Activated CD8-positive, alpha-beta memory T cell treated with anti-CD3 and anti-CD28 coated beads for 48 hours (primary cell): ENCODE measurements around the gene HCN3.
"Not testable (repeated sequence)": the region's sequence is repeated elsewhere in the genome, so short reads cannot be mapped to it uniquely, and the experiment has no call there.

Experiments
- DNase-seq, 3 experiments: peaks; one replicate each; pipeline ENCODE4 v3.0.0-alpha.2; 2020; ENCODE audit warnings: low read depth in 2 of 3, low spot score in 2 of 3

HCN3 gene

DNA sequence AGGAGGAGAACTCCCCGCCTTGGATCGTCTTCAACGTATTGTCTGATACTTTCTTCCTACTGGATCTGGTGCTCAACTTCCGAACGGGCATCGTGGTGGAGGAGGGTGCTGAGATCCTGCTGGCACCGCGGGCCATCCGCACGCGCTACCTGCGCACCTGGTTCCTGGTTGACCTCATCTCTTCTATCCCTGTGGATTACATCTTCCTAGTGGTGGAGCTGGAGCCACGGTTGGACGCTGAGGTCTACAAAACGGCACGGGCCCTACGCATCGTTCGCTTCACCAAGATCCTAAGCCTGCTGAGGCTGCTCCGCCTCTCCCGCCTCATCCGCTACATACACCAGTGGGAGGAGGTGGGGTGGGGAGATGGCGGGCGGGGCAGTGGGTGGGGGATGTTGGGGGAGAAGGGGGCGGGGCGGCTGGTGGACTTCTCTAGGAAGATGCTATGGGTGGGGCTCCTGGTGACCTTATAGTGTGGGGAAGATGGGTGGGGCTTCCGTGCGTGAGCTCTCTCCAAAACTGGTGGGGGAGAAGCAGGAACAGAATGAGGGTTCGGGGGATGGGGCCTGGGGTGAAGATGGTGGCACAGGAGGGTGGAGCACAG, 5.3 kb downstream of the HCN3 start:
- DNase-seq, result no peak

- DNase-seq, result no peak
Observed at GRCh38 chr1:155284476-155284875, 7.2 kb downstream of the HCN3 start.

GRCh38 chr1:155285063-155285462, 7.8 kb downstream of the HCN3 start:
- DNase-seq, result no peak

GRCh38 chr1:155285631-155286044, 8.4 kb downstream of the HCN3 start:
- no peak for DNase-seq

DNA sequence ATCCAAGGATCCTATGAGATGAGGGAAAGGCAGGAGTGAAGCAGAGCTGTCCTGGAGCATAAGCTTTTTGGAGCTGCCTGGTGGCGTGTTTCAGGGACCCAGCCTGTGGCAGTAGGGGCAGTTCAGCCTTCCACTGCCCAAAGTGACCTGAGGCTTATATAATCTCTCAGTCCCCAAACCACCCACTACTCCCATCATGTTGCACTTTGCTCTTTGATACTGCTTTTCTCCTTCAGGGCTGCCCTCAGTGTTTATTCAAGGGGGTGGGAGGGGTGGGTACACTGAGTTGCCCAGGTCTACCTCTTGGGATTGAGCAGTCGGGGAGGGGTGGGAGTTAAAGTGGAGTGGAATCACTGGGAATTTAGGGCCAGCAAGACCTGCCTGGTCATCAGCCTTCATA, 9.3 kb downstream of the HCN3 start:
- no peak for DNase-seq

DNA sequence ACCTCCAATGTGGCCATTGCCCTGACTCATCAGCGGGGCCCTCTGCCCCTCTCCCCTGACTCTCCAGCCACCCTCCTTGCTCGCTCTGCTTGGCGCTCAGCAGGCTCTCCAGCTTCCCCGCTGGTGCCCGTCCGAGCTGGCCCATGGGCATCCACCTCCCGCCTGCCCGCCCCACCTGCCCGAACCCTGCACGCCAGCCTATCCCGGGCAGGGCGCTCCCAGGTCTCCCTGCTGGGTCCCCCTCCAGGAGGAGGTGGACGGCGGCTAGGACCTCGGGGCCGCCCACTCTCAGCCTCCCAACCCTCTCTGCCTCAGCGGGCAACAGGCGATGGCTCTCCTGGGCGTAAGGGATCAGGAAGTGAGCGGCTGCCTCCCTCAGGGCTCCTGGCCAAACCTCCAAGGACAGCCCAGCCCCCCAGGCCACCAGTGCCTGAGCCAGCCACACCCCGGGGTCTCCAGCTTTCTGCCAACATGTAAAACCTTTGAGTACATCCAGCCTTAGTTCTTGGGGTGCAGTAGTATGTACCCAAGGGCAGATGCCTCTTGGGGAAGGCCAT, 10.8 kb downstream of the HCN3 start:
- DNase-seq, result no peak

GRCh38 chr1:155291006-155291405, 13.7 kb downstream of the HCN3 start:
- DNase-seq, result not testable (repeated sequence)

- no peak for DNase-seq
Observed at GRCh38 chr1:155293086-155293749, 16.0 kb downstream of the HCN3 start.

DNA sequence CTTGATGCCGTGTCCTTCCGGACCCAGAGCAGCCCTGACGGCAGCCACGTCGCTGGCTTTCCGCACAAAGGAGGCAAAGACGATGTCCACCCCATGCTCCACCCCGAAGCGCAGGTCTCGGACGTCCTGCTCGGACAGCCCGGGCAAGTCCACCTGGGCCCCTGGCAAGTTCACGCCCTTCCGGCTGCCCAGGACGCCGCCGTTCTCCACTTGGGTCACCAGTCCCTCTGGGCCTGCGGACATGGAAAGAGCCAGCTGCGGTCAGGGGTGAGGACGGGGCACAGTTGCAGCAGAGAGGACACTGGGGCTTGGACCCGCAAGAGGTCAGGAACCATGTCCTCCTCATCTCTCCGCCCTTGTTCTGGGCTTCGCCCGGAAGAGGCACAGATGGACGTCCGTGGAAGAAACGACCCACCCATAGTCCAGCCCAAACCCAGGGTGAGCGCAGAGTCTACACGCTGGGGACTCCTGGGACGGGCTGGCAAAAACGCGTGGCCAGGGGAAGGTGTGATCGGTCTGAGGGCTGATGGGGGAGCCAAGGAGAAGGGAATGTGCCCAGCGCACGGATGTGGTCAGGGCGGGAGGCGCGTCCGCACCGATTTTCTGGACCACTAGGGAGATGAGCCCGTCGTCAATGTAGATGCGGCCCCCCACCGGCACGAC, 17.4 kb downstream of the HCN3 start:
- DNase-seq, result no peak

GRCh38 chr1:155295183-155295941, 18.1 kb downstream of the HCN3 start:
- no peak for DNase-seq

GRCh38 chr1:155295942-155296267, 18.6 kb downstream of the HCN3 start:
- no peak for DNase-seq

DNA sequence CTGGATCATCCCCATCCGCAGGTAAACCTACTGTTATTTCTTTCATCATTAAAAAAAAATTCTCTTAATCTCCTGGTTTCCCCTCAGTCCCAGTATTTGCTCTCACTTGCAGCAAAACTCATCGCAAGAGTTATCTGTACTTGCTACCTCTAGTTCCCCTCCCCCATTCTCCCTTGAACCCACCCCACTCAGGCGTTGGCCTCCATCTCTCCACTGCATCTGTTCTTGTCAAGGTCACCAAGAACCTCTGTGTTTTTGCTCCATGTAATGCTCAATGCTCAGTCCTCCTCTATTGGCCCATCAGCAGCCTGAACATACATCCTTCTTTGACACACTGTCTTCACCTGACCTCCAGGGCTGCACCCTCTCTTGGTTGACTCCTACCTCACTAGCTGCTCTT, 19.4 kb downstream of the HCN3 start:
- DNase-seq, result no peak

- no peak for DNase-seq
Observed at GRCh38 chr1:155297384-155297783, 20.1 kb downstream of the HCN3 start.

DNA sequence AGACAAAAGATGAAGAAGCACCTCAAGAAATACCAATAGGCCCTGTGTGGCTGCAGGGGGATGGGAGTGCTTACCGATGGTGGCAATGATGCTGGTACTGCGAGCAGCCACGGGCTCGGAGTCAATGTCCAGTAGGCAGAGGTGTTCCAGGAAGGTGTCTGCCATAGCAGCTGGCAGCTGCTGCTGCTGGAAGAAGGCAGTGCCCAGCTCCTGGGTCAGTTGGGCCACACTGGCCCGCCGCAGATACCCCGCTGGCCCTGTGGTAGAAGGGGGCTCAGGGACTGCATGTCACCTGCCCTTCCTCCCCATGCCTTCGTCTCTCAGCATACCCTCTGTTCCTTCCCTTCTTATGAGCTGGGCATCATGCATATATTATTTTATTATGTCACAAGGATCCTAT, 22.8 kb downstream of the HCN3 start:
- no peak for DNase-seq

DNA sequence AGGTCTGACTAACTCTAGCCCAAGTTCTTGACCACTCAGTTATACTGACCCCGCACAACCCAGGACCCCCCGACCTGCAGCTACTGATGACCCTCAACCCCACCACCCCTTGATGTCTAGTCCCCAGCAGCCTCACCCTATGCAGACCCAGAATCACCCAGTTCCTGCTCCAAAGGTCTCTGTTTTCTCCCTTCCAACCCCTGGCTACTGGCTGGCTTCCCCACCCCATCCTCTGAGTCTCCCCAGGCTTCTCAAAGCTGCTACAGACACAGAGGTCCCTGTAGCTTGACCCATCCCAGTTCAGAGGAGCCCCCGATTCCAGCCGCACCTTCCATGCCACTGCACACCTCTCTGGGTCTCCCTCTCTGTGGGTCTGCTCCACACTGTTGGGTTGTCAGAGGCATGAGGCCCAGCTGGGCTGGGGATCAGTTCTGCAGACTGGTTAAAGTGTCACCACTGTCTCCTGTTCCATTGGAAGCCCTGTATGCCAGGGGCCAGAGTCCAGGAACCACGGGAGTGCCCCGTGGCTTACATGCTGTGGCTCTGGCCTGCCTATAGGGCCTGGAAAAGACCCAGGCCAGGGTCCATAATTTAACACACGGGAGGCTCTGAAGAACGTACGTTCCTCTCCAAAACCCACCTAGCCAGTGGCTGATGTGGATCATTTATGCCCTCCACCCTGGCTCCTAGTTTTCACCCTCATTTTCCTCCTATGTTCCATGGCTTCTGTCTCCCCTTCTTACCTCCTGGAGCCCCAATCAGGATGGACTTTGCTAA, 23.5 kb downstream of the HCN3 start:
- no peak for DNase-seq

DNA sequence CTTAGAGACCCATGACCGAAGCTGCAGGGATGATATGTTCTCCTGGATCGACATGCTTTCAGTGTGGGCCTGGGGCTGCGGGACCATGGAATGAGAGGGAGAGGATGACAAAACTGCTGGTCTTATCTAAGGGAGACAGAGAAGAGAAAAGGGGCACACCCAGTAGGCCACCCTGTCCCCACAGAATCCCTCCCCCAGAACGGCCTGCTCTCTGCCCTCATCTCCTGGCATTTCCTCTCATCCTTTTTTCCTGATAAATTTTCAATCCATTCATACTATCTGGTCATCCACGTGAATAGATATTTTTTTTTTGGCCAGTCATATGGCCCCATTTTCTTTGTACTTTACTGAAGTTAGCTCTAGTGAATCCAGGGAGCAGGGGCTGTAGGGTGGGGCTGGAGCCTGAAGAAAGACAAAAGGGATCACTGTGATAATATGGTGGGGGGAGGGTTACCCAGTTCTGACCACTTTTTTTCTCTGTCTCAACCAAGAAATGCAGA, 24.1 kb downstream of the HCN3 start, which contains the start of gene PKLR:
PKLR (minus strand) TSS at position 97 of the 500 bp plus-strand sequence; CDS start at position 54, 43 bp downstream.
- DNase-seq, result no peak

GRCh38 chr1:155304558-155305063, 27.3 kb downstream of the HCN3 start:
- DNase-seq, result no peak

- no peak for DNase-seq
Observed at GRCh38 chr1:155305881-155306391, 28.7 kb downstream of the HCN3 start.

DNA sequence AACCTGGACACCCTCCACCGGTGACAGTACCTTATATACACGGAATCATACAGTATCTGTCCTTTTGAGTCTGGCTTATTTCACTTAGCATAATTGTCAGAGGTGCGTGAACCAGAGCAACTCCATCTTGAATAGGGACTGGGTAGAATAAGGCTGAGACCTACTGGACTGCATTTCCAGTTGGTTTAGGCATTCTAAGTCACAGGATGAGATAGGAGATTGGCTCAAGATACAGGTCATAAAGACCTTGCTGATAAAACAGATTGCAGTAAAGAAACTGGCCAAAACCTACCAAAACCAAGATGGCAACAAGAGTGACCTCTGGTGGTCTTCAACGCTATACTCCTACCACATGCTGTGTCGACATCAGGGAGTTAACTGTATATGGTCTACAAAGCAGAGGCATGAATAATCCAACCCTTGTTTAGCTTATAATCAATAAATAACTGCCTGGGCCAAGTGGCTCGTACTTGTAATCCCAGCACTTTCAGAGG, 30.0 kb downstream of the HCN3 start:
- no peak for DNase-seq
